Endothelial cell of umbilical vein (primary cell): ENCODE results near the gene CCDC80. TPM values are rescaled to one million over a fixed set of nuclear protein-coding genes. Genes with fewer than 3 reads are reported as not detected.

Experiments
- BruUV-seq: library from RNA; stranded (reverse); fragments of 400-500 nt; replicated peaks from 2 replicates; lab custom pipeline; 2021; lab: Mats Ljungman, UMichigan
- CTCF ChIA-PET: fragments of 300-600, 350-600 bp; sonication (Branson Sonifier 250); formaldehyde crosslinking; loops from one replicate; lab custom pipeline; 2021; ENCODE audit warnings: antibody characterized with exemption, inconsistent platforms; lab: Charles Lee
- POLR2A ChIA-PET: fragments of 300-600, 350-600 bp; sonication (Branson Sonifier 250); formaldehyde crosslinking; loops from one replicate; lab custom pipeline; 2021; ENCODE audit warnings: antibody characterized with exemption, inconsistent platforms; lab: Charles Lee
- DNase-seq: peaks from one replicate; pipeline ENCODE4 v3.0.0-alpha.2; 2011; ENCODE audit warnings: low read depth, low spot score
- FAIRE-seq: peaks from 2 replicates; lab custom pipeline; 2011; peaks lifted over from hg19 to GRCh38; lab: Jason Lieb, UNC
- H2AFZ ChIP-seq: 2 replicates; pipeline ENCODE4 v1.6.0; 2012; ENCODE audit warnings: low read depth, low read length, control low read depth, inconsistent platforms
- H3K27ac ChIP-seq: 2 replicates; pipeline ENCODE4 v1.5.1; 2011; ENCODE audit warnings: low read depth, mild to moderate bottlenecking, control low read depth, low read length, moderate library complexity; ENCODE audit not compliant: insufficient read depth
- H3K27me3 ChIP-seq, 2 experiments: 2 replicates each; pipeline versions ENCODE4 v1.6.0 to v1.6.1; 2011; ENCODE audit warnings: low read length in 2 of 2, mixed read lengths in 1 of 2; ENCODE audit not compliant: control insufficient read depth in 2 of 2, insufficient read depth in 2 of 2
- H3K36me3 ChIP-seq, 2 experiments: 2 replicates in 1 of 2; 3 replicates in 1 of 2; pipeline ENCODE4 v1.5.1; 2011; ENCODE audit warnings: low read length in 2 of 2, mild to moderate bottlenecking in 1 of 2, moderate library complexity in 1 of 2; ENCODE audit not compliant: control insufficient read depth in 2 of 2, insufficient read depth in 2 of 2; ENCODE audit errors: extremely low read depth in 1 of 2
- H3K4me1 ChIP-seq: 3 replicates; pipeline ENCODE4 v1.5.1; 2011; ENCODE audit warnings: mild to moderate bottlenecking, low read length; ENCODE audit not compliant: control insufficient read depth, insufficient read depth; ENCODE audit errors: extremely low read depth
- H3K4me2 ChIP-seq: 2 replicates; pipeline ENCODE4 v1.6.1; 2011; ENCODE audit warnings: low read length, control low read depth, mixed read lengths; ENCODE audit not compliant: insufficient read depth
- H3K4me3 ChIP-seq, 3 experiments: fragments of 200-600 bp in 1 of 3; sonication (generic), shearing (Covaris generic) in 1 of 3; replicated peaks in 1 of 3; 2 replicates each; pipeline ENCODE4 v1.5.1; 2011 to 2016; ENCODE audit warnings: control low read depth in 3 of 3, low read length in 3 of 3, mild to moderate bottlenecking in 2 of 3, inconsistent platforms in 1 of 3, low read depth in 1 of 3, moderate library complexity in 1 of 3; ENCODE audit not compliant: insufficient read depth in 1 of 3
- H3K79me2 ChIP-seq: 2 replicates; pipeline ENCODE4 v1.6.0; 2012; ENCODE audit warnings: low read length, inconsistent platforms; ENCODE audit not compliant: control insufficient read depth, insufficient read depth
- H3K9ac ChIP-seq: replicated peaks from 2 replicates; pipeline ENCODE3; 2011; ENCODE audit warnings: low read length, control low read depth; ENCODE audit not compliant: insufficient read depth; ENCODE audit errors: extremely low read depth
- H3K9me1 ChIP-seq: replicated peaks from 3 replicates; pipeline ENCODE4 v1.6.0; 2011; ENCODE audit warnings: mild to moderate bottlenecking, low read length; ENCODE audit not compliant: control insufficient read depth, insufficient read depth; ENCODE audit errors: extremely low read depth
- H3K9me3 ChIP-seq: replicated peaks from 2 replicates; pipeline ENCODE4 v1.5.1; 2012; ENCODE audit warnings: low read length, inconsistent platforms; ENCODE audit not compliant: control insufficient read depth, insufficient read depth
- H4K20me1 ChIP-seq: replicated peaks from 2 replicates; pipeline ENCODE3; 2011; ENCODE audit warnings: mild to moderate bottlenecking, low read length; ENCODE audit not compliant: control insufficient read depth, insufficient read depth; ENCODE audit errors: extremely low read depth
- CTCF ChIP-seq, 2 donors: IDR thresholded peaks; 1 replicate in 1 of 2; 2 replicates in 1 of 2; pipeline ENCODE4 v1.5.1; 2011; ENCODE audit warnings: low read length in 2 of 2, mild to moderate bottlenecking in 2 of 2, moderate library complexity in 2 of 2, control low read depth in 1 of 2, inconsistent platforms in 1 of 2, low read depth in 1 of 2; ENCODE audit not compliant: insufficient read depth in 1 of 2; ENCODE audit errors: extremely low read depth in 1 of 2
- FOS ChIP-seq: IDR thresholded peaks from 2 replicates; pipeline ENCODE4 v1.6.1; 2011; ENCODE audit warnings: mild to moderate bottlenecking, low read length, moderate library complexity, borderline replicate concordance; ENCODE audit not compliant: insufficient read depth
- GATA2 ChIP-seq: IDR thresholded peaks from 2 replicates; pipeline ENCODE4 v1.7.0; 2011; ENCODE audit warnings: low read depth, mild to moderate bottlenecking, moderate library complexity, mixed read lengths, low read length; ENCODE audit not compliant: insufficient read length, insufficient read depth
- JUN ChIP-seq: IDR thresholded peaks from 2 replicates; pipeline ENCODE4 v1.6.1; 2011; ENCODE audit warnings: borderline replicate concordance, low read depth; ENCODE audit not compliant: insufficient read length, insufficient read depth
- POLR2A ChIP-seq: IDR thresholded peaks from 2 replicates; pipeline ENCODE4 v1.6.1; 2012; ENCODE audit warnings: low read depth, mild to moderate bottlenecking, control low read depth, low read length
- POLR2AphosphoS5 ChIP-seq: IDR thresholded peaks from 2 replicates; pipeline ENCODE4 v1.6.1; 2012; ENCODE audit warnings: low read depth, mild to moderate bottlenecking, control low read depth, low read length, moderate library complexity; ENCODE audit not compliant: insufficient read depth
- dilution Hi-C: fragments of 300-500 bp; cut with MboI; formaldehyde crosslinking; loops from one replicate; pipeline ENCODE4 v1.15.0; 2019; ENCODE audit warnings: low sequenced_read_pairs; ENCODE audit not compliant: extremely low pct_ligation_motif_present
- intact Hi-C: fragments of 100-400 bp; cut with micrococcal nuclease; formaldehyde crosslinking; loops from one replicate; pipeline ENCODE4 v1.10.0; 2022
- polyA plus RNA-seq, 4 experiments: library from polyadenylated mRNA; depleted of rRNA in 3 of 4; stranded (reverse) in 3 of 4; unstranded in 1 of 4; fragments of >200 nt; gene quantifications; 2 replicates each; pipeline versions ENCODE4 v1.2.1 to v1.2.3, GENCODE V29; 2011 to 2012; ENCODE audit warnings: missing spikeins in 1 of 4
- total RNA-seq: library from RNA; stranded (reverse); gene quantifications from 2 replicates; pipeline ENCODE4 v1.2.3, GENCODE V29; 2021

Gene CCDC80
- total and polyA plus RNA-seq, 2 donors (not counting 3 experiments of a cell fraction or from before 2014, with no cell fraction given) = 28.4 to 77.2 TPM

GRCh38 chr3:112633757-112634156, 7.2 kb downstream of the CCDC80 start:
- H3K27ac ChIP-seq = no peak overlapping the region
- BruUV-seq = no TSS peak
- CTCF ChIA-PET = interaction anchor here (1.2 to 3.3 kb wide), 3 partner anchors 26 to 51 kb away, joined by 4 to 20 read pairs (median 9); no protein-coding TSS in a partner anchor
- H3K27me3 ChIP-seq = no peaks in the 10 kb centered on the region
- H3K36me3 ChIP-seq = no peaks in the 10 kb centered on the region
- H3K4me2 ChIP-seq = no peak overlapping the region
- H3K9ac ChIP-seq = no peak overlapping the region
- H3K4me3 ChIP-seq = no peak overlapping the region
- POLR2A ChIA-PET = no interaction called here
- no peaks in the 10 kb centered on the region for H3K79me2 ChIP-seq
- intact Hi-C loops = no loop called here
- no peak for TF ChIP-seq FOS
- TF ChIP-seq POLR2A = no peak
- no peak for TF ChIP-seq JUN
- no peak for TF ChIP-seq CTCF (IDR thresholded peaks at IDR 0.05; ENCODE audit: extremely low read depth in 1 of 2, insufficient read depth in 1 of 2, low read depth in 1 of 2, low read length in 2 of 2)
- TF ChIP-seq GATA2 = no peak
- DNase-seq (peak; percentile 56), FAIRE-seq (no peak)
- no peaks in the 10 kb centered on the region for H3K9me3 ChIP-seq
- H3K9me1 ChIP-seq = no peaks in the 10 kb centered on the region
- dilution Hi-C loops = no loop called here
- no peak overlapping the region for H2AFZ ChIP-seq
- H3K4me1 ChIP-seq = peaks cover 32% of the 10 kb centered on the region
- H4K20me1 ChIP-seq = no peaks in the 10 kb centered on the region

GRCh38 chr3:112633191-112633590, 7.8 kb downstream of the CCDC80 start:
- H3K9me1 ChIP-seq = no peaks in the 10 kb centered on the region
- H3K4me2 ChIP-seq = peak overlapping the region; percentile 16
- dilution Hi-C loops = no loop called here
- H3K9ac ChIP-seq = no peak overlapping the region
- H3K27me3 ChIP-seq = no peaks in the 10 kb centered on the region
- no peaks in the 10 kb centered on the region for H3K9me3 ChIP-seq
- H3K4me1 ChIP-seq = peaks cover 37% of the 10 kb centered on the region
- DNase-seq = no peak
- POLR2A ChIA-PET = no interaction called here
- BruUV-seq = no TSS peak
- H3K36me3 ChIP-seq = no peaks in the 10 kb centered on the region
- no peaks in the 10 kb centered on the region for H4K20me1 ChIP-seq
- no peak for FAIRE-seq
- H3K4me3 ChIP-seq = no peak overlapping the region
- intact Hi-C loops = no loop called here
- no peak overlapping the region for H3K27ac ChIP-seq
- no peaks in the 10 kb centered on the region for H3K79me2 ChIP-seq
- H2AFZ ChIP-seq = no peak overlapping the region
- CTCF ChIA-PET = interaction anchor here (1.0 to 3.2 kb wide), 4 partner anchors 9 to 51 kb away, joined by 3 to 20 read pairs (median 7); no protein-coding TSS in a partner anchor
- no peak for TF ChIP-seq CTCF (IDR thresholded peaks at IDR 0.05; ENCODE audit: extremely low read depth in 1 of 2, insufficient read depth in 1 of 2, low read depth in 1 of 2, low read length in 2 of 2)
- TF ChIP-seq POLR2AphosphoS5 = no peak
- no peak for TF ChIP-seq POLR2A
- no peak for TF ChIP-seq JUN
